Activated naive CD8-positive, alpha-beta T cell (primary cell): Measurements from ENCODE around the gene RRP8.

ENCODE experiments used
- H3K27ac Mint-ChIP-seq: one replicate; pipeline ENCODE4 v1.8.0; 2021; ENCODE audit warnings: mixed read lengths
- H3K27me3 Mint-ChIP-seq: one replicate; pipeline ENCODE4 v1.8.0; 2021; ENCODE audit warnings: mixed read lengths
- H3K36me3 Mint-ChIP-seq: one replicate; pipeline ENCODE4 v1.8.0; 2021; ENCODE audit warnings: mixed read lengths
- H3K4me1 Mint-ChIP-seq: one replicate; pipeline ENCODE4 v1.8.0; 2021; ENCODE audit warnings: low read depth, mixed read lengths
- H3K4me3 Mint-ChIP-seq: one replicate; pipeline ENCODE4 v1.8.0; 2021; ENCODE audit warnings: mild to moderate bottlenecking, mixed read lengths
- H3K9me3 Mint-ChIP-seq: one replicate; pipeline ENCODE4 v1.8.0; 2021; ENCODE audit warnings: low read depth, mixed read lengths

Gene RRP8

DNA sequence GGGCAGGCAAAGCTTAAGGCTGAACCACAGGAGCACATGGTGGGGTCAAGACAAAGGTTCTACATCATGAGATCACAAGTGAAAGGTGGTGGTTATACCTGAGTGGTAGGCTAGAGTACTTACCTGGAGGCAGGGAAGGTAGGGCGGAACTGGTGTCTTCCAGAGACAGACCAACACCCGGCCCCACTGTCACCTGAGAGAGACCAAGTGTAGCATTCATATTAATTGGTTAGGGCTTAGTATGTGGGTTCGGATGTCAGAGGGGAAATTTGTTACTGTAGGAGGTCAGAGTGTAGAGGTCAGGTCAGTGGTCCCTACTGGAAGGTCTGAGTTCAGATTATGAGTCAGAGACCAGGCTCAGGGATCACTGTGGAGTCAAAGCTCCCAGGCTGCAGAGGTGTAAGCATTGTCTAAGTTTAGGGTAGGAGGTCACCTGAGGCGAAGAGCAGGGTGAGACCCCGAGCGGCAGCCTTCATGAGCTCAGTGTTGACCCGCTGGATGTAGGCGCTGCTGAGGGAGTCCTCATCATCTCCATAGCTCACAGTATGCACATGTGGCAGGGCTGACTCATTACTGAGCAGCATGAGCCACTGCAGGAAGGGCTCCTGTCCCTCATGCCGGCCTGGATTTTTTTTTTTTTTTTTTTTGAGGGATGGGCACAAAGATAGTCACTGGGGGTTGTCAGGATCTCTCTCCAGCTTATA, 12.6 kb upstream of the RRP8 start:
- H3K4me3 Mint-ChIP-seq: no peak overlapping the region
- H3K27ac Mint-ChIP-seq: peak overlapping the region; percentile 16

GRCh38 chr11:6615046-6615445, 11.6 kb upstream of the RRP8 start:
- Mint-ChIP-seq H3K36me3 (no peaks in the 10 kb centered on the region), H3K9me3 (no peaks in the 10 kb centered on the region), H3K27ac (no peak overlapping the region), H3K27me3 (no peaks in the 10 kb centered on the region), H3K4me3 (no peak overlapping the region), H3K4me1 (peaks cover 22% of the 10 kb centered on the region)

More for the DNA sequence above, 12.6 kb upstream of the RRP8 start:
- Mint-ChIP-seq H3K4me1 (peaks cover 14% of the 10 kb centered on the region), H3K27me3 (no peaks in the 10 kb centered on the region), H3K36me3 (no peaks in the 10 kb centered on the region), H3K9me3 (no peaks in the 10 kb centered on the region)

DNA sequence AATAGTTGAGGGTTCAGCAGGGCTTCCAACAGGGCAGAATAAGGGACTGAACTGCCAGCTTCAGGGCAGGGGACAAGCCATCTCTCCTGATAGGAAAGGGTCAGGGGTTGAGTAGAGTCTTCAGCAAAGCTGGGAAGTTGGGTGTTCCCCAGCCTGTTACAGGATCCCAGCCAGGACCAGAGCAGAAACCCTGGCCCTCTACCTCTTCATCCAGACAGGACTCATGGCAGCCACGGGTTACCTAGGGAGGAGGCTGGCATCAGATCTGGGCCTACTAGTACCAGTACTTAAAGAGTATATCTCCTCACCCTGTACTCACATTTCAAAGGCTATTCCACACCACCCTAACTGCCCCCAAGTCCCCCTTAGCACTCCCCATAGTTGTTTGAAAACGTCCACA, 11.0 kb upstream of the RRP8 start:
- peaks cover 27% of the 10 kb centered on the region for H3K4me1 Mint-ChIP-seq
- H3K36me3 Mint-ChIP-seq: no peaks in the 10 kb centered on the region
- H3K27ac Mint-ChIP-seq: no peak overlapping the region
- H3K9me3 Mint-ChIP-seq: no peaks in the 10 kb centered on the region
- no peak overlapping the region for H3K4me3 Mint-ChIP-seq
- H3K27me3 Mint-ChIP-seq: no peaks in the 10 kb centered on the region

DNA sequence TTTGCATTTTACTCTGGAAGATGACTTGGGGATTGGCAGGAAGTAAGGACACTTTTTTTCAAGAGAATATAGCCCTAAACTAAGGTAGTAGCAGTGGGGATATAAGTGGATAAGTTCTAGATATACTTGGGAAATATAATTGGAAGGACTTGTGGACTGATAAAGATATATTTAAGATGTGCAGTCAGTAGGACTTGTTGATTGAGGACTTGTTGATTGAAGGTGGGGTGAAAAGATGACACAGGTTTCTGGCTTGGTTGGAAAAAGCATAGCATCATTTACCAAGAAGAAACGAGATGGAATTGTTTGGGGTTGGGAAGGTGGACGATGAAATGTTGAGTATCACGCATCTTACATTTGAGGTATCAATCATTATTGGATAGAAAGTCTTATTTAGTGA, 10.1 kb upstream of the RRP8 start:
- no peaks in the 10 kb centered on the region for H3K27me3 Mint-ChIP-seq
- no peak overlapping the region for H3K4me3 Mint-ChIP-seq
- no peaks in the 10 kb centered on the region for H3K9me3 Mint-ChIP-seq
- no peaks in the 10 kb centered on the region for H3K36me3 Mint-ChIP-seq
- H3K27ac Mint-ChIP-seq: no peak overlapping the region
- peaks cover 35% of the 10 kb centered on the region for H3K4me1 Mint-ChIP-seq

- no peaks in the 10 kb centered on the region for H3K9me3 Mint-ChIP-seq
- H3K36me3 Mint-ChIP-seq: no peaks in the 10 kb centered on the region
- peak within 1 kb of the TSS; percentile 95 for H3K27ac Mint-ChIP-seq
- H3K27me3 Mint-ChIP-seq: no peaks in the 10 kb centered on the region
- peaks cover 46% of the 10 kb centered on the region for H3K4me1 Mint-ChIP-seq
- peak within 1 kb of the TSS; percentile 97 for H3K4me3 Mint-ChIP-seq
Observed at GRCh38 chr11:6612213-6613041, 9.0 kb upstream of the RRP8 start, which contains the start of gene TAF10. TAF10 (minus strand) TSS chr11:6612216; CDS start chr11:6612189, 27 bp downstream.

- H3K9me3 Mint-ChIP-seq: no peaks in the 10 kb centered on the region
- H3K36me3 Mint-ChIP-seq: no peaks in the 10 kb centered on the region
- H3K4me1 Mint-ChIP-seq: peaks cover 51% of the 10 kb centered on the region
- no peak overlapping the region for H3K27ac Mint-ChIP-seq
- H3K4me3 Mint-ChIP-seq: peak overlapping the region; percentile 97
- H3K27me3 Mint-ChIP-seq: no peaks in the 10 kb centered on the region
Observed at GRCh38 chr11:6611963-6612212, 8.5 kb upstream of the RRP8 start.

DNA sequence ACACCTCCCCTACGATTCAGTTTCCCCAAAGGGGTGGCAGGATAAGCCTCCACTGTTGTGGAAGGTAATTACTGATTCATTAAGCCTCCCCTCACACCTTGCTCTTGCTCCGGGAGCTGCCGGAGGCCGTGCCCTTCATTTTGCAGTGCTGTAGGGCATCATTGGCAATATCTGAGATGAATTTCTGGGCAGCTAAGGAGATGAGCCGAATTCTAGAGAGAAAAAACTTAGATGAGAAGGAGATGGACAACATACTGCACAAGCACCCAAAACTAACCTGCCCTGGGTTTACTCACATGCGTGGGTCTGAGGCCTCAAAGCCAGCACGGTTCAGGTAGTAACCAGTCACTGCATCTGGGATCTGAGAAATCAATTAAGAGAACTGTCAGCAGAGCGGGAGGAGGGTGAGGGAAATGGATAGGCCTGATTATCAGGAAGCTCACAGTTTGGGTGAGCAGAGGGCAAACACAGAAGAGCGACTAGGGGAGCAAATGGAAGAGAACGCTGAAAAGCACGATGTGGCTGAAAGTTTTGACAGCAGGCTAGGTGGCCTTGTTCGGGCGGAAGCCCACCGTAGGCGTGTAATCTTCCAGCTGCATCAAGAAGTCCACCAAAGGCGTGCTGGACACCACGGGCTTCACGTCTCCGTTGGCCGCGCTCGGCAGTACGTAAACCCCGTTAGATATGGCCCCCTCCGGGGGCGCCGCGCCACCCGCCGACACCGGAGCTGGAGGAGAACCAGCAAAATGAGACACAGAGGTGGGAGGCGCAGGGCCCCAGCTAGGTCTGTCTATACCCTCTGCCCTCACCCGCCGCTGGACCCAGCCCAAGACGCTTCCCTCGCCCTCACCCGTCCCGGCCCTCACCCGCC, 7.9 kb upstream of the RRP8 start:
- Mint-ChIP-seq H3K4me3 (peak overlapping the region; percentile 97), H3K36me3 (no peaks in the 10 kb centered on the region), H3K27ac (peak overlapping the region; percentile 95)

DNA sequence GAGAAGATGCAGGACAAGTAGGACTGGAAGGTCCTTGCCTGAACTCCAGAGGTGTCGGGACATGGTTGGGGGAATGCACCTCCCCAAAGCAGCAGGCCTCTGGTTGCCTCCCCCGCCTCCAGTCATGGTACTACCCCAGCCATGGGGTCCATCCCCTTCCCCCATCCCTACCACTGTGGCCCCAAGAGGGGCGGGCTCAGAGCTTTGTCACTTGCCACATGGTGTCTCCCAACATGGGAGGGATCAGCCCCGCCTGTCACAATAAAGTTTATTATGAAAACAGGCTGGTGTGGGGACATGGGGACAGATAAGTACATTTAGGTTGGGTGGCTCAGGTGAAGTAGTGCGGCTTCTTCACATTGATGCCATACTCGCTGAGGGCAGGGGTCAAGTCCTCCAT, 7.2 kb upstream of the RRP8 start:
- H3K27me3 Mint-ChIP-seq: no peaks in the 10 kb centered on the region

More for the DNA sequence above, 7.9 kb upstream of the RRP8 start:
- Mint-ChIP-seq H3K4me1 (peaks cover 47% of the 10 kb centered on the region), H3K9me3 (no peaks in the 10 kb centered on the region), H3K27me3 (no peaks in the 10 kb centered on the region)

GRCh38 chr11:6609502-6610015, 6.1 kb upstream of the RRP8 start:
- peaks cover 42% of the 10 kb centered on the region for H3K4me1 Mint-ChIP-seq
- H3K4me3 Mint-ChIP-seq: peak overlapping the region; percentile 97
- H3K27ac Mint-ChIP-seq: peak overlapping the region; percentile 95
- H3K36me3 Mint-ChIP-seq: no peaks in the 10 kb centered on the region
- H3K9me3 Mint-ChIP-seq: no peaks in the 10 kb centered on the region
- no peaks in the 10 kb centered on the region for H3K27me3 Mint-ChIP-seq

More for the DNA sequence above, 7.2 kb upstream of the RRP8 start:
- Mint-ChIP-seq H3K27ac (peak overlapping the region; percentile 95), H3K4me1 (peaks cover 43% of the 10 kb centered on the region), H3K9me3 (no peaks in the 10 kb centered on the region), H3K36me3 (no peaks in the 10 kb centered on the region), H3K4me3 (peak overlapping the region; percentile 97)

DNA sequence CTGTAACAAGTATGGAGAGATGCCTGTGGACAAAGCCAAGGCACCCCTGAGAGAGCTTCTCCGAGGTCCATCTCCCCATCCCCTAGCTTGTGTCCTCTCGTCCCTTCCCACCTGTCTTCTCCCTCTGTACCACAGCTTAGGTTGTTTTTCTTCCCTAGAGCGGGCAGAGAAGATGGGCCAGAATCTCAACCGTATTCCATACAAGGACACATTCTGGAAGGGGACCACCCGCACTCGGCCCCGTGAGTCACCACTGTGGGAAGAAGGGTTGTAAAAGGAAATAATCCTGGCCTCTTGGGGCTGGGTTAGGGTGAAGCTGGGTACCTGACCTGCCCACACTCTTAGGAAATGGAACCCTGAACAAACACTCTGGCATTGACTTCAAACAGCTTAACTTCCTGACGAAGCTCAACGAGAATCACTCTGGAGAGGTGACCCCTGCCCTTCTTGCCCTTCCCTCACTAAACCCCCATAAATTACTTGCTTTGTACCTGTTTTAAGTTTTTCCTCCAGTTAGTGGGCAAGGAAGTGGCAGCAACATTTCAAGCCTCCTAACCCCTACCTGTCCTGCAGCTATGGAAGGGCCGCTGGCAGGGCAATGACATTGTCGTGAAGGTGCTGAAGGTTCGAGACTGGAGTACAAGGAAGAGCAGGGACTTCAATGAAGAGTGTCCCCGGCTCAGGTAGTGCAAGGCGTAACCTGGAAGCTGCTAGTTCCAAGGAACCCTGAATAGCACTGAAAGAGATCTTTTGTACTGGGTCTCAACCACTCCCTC, 5.5 kb upstream of the RRP8 start:
- H3K36me3 Mint-ChIP-seq: no peaks in the 10 kb centered on the region
- no peak overlapping the region for H3K4me3 Mint-ChIP-seq
- no peaks in the 10 kb centered on the region for H3K9me3 Mint-ChIP-seq
- peak overlapping the region; percentile 95 for H3K27ac Mint-ChIP-seq
- H3K27me3 Mint-ChIP-seq: no peaks in the 10 kb centered on the region
- peaks cover 42% of the 10 kb centered on the region for H3K4me1 Mint-ChIP-seq

- Mint-ChIP-seq H3K27ac (no peak overlapping the region), H3K9me3 (no peaks in the 10 kb centered on the region), H3K27me3 (no peaks in the 10 kb centered on the region), H3K4me1 (peaks cover 42% of the 10 kb centered on the region), H3K4me3 (peak overlapping the region; percentile 49), H3K36me3 (no peaks in the 10 kb centered on the region)
Observed at GRCh38 chr11:6608011-6608410, 4.6 kb upstream of the RRP8 start.

- H3K4me3 Mint-ChIP-seq: peak overlapping the region; percentile 49
- no peaks in the 10 kb centered on the region for H3K9me3 Mint-ChIP-seq
- no peaks in the 10 kb centered on the region for H3K36me3 Mint-ChIP-seq
- no peak overlapping the region for H3K27ac Mint-ChIP-seq
- H3K27me3 Mint-ChIP-seq: no peaks in the 10 kb centered on the region
- peaks cover 42% of the 10 kb centered on the region for H3K4me1 Mint-ChIP-seq
Observed at GRCh38 chr11:6607190-6607795, 3.9 kb upstream of the RRP8 start.

DNA sequence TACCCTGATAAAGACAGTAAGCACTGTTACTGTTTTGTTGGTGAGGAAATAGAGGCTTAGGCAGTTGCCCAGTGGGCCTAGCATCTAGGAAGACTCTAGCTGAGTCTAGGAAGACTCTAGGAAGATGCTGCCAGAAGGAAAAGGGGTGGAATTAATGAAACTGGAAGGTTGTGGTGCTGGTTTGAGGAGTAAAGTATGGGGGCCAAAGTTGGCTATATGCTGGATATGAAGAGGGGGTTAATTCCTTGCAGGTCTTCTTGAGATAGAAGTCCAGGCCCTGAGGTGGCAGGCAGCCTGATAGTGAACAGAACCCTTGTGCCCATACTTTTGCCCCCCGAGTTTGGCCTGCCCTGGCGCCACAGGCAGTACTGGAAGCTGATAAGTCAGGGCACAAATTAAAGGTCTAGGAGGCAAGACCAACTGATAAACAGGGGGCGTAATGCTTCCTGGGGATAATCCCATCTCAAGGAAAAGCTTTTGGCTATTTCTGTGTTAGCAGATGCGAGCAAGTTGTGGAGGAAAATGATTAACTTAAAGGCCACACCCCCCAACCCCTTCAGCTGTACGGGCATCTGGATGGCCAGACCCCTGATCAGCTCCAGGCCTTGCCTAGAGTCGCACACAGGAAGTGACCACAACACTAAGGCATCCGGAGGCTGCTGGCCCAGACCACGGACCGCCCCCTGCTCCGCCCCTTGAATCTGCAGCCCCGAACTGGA, 3.2 kb upstream of the RRP8 start:
- Mint-ChIP-seq H3K4me3 (no peak overlapping the region), H3K36me3 (no peaks in the 10 kb centered on the region), H3K4me1 (peaks cover 42% of the 10 kb centered on the region), H3K27me3 (no peaks in the 10 kb centered on the region), H3K9me3 (no peaks in the 10 kb centered on the region), H3K27ac (no peak overlapping the region)
